Smooth muscle cell of the brain vasculature (primary cell): Measurements from ENCODE around the gene CCT6A.
"Not testable (repeated sequence)": the region's sequence is repeated elsewhere in the genome, so short reads cannot be mapped to it uniquely, and the experiment has no call there.

Experiments
- DNase-seq: peaks from one replicate; pipeline ENCODE4 v3.0.0-alpha.2; 2012; ENCODE audit warnings: low read depth, low spot score

CCT6A gene, protein sequence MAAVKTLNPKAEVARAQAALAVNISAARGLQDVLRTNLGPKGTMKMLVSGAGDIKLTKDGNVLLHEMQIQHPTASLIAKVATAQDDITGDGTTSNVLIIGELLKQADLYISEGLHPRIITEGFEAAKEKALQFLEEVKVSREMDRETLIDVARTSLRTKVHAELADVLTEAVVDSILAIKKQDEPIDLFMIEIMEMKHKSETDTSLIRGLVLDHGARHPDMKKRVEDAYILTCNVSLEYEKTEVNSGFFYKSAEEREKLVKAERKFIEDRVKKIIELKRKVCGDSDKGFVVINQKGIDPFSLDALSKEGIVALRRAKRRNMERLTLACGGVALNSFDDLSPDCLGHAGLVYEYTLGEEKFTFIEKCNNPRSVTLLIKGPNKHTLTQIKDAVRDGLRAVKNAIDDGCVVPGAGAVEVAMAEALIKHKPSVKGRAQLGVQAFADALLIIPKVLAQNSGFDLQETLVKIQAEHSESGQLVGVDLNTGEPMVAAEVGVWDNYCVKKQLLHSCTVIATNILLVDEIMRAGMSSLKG

DNA sequence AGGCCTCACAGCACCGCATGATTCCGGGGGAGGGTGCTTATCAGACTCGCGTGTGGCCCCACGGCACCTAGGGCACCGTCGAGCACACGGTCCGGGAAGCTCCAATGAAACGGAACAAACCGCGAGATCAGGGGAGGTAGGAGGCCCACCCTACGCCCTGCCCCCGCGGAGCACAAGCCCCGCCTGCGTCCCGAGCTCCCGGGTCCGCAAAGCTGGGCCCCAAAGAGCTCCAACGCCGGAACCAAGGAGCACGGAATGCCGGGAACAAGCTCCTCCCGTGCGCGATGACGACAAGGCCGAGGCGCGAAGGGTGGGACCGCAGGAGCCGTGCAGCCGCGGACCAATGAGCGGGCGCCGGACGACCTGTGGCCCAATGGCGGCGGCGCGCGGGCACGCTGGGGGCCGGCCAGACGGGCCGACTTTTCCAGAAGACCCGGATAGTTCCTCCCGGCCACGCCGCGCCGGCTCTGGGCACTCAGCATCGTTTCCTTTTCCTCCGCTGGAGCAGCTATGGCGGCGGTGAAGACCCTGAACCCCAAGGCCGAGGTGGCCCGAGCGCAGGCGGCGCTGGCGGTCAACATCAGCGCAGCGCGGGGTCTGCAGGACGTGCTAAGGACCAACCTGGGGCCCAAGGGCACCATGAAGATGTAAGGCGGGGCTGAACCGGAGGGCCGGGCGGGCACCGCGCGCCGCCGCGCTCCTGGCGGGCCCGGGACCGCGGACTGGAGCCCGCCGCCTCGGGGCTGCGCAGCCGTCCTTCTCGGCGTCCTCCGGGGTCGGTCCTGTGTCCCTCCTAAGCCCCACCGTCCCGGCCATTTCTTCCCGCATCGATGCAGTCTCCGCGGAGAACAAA lies at the start of gene CCT6A, which contains the start of gene PSPH:
CCT6A (plus strand) TSS at position 427 of the 853 bp plus-strand sequence; CDS start at position 511, 84 bp downstream.
PSPH (minus strand) TSS at position 106 of the 853 bp plus-strand sequence. CDS start 30,232 bp downstream, outside the sequence.
- peak; percentile 96 for DNase-seq

DNA sequence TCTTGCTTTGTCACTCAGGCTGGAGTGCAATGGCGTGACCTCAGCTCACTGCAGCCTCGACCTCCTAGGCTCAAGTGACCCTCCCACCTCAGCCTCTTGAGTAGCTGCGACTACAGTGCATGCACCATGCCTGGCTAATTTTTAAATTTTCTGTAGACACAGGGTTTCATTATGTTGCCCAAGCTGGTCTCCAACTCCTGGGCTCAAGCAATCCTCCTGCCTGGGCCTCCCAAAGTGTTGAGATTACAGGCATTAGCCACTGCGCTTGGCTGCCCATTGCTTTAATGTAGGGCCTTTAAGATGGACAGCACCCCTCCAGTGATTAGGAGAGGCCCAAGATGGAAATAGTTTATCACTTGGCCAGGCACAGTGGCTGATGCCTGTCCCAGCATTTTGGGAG lies 47.8 kb upstream of the CCT6A start:
- no peak for DNase-seq

DNA sequence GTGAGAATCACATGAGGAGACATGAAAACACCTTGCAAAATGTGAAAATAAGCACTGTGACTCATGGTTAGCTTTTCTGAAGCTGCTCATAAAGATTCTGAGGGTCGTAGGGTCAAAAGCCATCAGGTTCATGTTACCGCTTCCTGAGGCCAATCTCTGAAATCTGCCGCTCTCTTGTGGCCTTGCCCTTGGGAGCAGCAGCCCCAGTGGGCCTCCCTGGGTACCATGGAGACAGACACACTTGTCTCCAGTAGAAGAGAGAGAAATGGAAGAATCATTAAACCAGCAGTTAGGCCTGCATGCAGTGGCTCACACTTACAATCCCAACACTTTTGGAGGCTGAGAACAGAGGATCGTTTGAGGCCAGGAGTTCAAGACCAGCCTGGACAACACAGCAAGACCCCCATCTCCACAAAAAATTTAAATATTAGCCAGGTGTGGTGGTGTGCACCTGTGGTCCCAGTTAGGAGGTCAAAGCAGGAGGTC lies 44.4 kb upstream of the CCT6A start:
- DNase-seq: no peak

DNA sequence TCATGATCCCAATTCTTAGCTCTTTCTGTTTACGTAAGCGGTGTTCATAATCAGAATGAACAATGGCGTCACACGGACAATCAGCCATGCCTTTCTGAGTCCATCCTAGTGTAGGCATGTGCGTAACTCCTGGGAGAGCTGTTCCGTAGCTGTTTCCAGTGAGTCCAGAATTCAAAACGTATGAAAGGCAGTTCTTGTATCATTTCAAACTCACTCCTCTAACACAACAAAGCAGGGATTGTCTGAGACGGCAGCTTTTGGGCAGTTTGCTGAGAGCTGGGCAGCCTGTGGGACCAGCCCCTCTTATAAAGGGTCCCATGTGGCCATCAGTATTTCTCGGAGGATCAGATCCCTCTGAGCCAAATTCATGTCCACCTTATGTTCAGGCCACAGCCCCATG lies 43.7 kb upstream of the CCT6A start:
- no peak for DNase-seq

DNA sequence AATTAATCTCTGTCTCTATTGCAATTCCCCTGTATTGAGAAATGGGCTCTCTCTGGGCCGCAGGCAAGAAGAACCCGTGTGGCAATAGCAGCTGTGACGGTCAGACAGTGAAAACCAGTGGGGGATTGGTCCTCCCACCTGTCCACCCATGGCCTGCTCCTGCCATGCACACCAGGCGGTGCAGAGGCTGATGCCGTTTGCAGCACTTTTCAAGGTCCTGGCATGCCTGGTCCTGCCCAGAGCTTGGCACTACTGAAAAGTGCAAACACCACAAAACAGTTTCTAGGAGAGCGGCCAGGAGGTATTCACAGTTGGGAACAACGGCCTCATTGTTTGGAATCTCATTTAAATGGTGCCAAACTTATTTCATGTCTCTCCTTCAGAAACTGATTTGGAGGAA lies 41.9 kb upstream of the CCT6A start:
- DNase-seq: no peak

DNA sequence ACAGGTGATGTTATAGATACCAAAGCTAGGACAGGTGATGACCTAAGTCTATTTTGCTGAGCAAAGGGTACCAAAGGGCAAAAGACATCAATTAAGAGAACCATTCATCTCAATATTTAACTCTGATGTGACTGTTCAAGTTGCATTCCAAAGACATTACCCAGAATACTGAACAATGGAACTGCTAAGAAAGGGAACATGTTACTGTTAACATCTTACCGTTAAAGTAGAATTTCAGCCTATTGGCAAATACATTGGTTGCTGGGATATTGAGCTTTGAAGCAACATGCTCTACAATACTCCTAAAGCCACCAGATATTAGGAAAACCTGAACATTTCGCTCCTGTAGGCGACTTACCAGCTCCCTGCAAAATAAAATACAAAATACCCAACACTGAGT lies 34.5 kb upstream of the CCT6A start:
- DNase-seq: not testable (repeated sequence)

DNA sequence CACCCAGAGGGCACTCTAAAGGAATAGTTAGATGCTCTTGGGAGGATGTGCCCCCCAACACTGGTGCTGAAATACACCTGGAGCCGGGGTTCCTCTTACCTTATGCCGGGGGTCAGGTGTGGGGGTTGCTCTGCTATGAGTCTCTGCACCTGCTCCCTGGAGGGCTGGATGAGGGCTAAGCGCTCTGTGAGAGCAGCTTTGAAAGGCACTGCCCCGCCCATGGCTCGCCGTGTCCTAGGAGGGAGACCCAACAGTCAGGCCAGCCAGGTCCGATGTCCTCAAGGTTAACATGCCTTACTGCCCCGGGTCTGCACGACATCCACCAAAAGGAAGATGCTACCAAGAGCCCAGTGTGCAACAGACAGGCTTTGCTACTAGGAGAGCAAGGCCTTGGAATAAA lies 32.1 kb upstream of the CCT6A start:
- DNase-seq: no peak

DNA sequence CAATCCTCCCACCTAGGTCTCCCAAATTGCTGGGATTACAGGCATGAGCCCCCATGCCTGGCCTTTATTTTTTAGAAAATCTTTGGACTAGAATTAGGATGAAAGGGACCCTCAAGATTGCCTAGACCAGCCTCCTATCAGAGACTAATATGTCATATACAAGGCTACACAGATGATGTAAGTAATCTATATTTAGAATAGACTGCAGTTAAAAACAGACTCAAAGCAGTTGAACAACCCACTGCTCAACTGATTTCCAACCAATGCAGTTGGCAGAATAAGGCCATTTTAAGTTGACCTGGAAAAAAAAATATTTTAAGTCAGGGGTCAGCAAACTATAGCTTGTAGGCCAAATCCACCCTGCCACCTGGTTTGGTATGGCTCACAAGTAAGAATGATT lies 28.1 kb upstream of the CCT6A start:
- DNase-seq: no peak

DNA sequence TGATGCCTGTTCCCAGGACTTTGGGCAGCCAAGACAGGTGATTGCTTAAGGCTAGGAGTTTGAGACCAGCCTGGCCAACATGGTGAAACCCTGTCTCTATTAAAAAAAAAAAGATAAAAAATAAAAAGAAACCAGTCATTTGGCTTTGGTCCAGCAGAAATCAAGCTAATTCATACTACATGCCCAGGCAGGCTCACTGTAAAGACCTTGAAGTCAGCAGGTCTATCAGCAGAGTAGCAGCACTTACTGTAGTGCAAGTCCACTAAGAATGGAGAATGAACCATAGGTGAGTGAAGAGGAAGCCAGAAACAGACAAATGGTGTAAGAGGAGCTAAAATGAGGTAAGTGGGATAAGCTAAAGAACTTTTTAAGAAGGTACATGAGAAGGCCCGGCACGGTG lies 25.0 kb upstream of the CCT6A start:
- no peak for DNase-seq

DNA sequence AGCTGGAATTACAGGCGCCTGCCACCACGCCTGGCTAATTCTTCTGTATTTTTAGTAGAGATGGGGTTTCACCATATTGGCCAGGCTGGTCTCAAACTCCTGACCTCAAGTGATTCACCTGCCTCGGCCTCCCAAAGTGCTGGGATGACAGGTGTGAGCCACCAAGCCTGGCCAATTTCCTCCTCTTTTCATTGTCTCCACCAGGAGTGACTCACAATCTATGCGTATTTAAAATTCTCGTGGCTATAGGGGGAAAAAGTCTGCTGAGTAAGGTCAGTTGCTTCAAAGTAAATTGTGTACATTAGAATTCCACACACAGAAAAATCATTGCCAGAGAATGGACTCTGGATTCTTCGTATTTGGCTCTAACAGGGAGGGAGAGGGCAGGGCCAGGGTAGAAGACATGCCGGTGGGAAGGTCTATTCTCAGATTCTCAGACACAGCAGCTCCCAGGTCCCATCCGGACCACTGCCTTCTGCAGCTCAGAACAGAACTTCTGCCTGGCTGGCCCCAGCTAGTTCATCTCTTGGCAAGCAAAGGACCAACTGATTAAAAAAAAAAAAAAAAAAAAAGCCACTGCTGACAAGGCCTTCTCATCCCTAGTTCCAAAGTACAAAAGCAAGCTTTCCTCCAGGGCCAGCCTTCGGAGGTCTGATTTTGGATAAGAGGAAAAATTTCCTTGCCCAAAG lies 22.5 kb upstream of the CCT6A start:
- no peak for DNase-seq

DNA sequence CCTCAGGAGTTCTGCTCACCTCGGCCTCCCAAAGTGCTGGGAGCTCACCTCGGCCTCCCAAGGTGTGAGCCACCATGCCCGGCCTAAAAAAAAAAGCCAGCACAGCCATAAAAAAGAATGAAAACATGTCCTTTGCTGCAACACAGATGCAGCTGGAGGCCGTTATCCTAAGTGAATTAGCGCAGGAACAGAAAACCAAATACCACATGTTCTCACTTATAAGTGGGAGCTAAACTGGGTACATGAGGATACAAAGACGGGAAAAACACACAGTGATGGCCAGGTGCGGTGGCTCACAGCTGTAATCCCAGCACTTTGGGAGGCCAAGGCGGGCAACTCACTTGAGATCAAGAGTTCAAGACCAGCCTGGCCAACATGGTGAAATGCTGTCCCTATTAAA lies 21.2 kb upstream of the CCT6A start:
- DNase-seq: no peak

DNA sequence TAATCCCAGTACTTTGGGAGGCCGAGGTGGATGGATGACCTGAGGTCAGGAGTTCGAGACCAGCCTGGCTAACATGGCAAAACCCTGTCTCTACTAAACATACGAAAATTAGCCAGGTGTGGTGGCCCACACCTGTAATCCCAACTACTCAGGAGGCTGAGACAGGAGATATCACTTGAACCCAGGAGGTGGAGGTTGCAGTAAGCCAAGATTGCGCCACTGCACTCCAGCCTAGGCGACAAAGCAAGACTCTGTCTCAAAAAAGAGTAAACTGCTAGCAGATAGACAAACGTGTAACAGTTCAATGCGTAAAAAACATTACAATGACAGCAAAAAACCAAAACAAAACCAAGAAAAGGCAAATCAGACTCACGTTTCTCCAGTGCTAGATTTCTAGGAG lies 20.0 kb upstream of the CCT6A start:
- DNase-seq: not testable (repeated sequence)

DNA sequence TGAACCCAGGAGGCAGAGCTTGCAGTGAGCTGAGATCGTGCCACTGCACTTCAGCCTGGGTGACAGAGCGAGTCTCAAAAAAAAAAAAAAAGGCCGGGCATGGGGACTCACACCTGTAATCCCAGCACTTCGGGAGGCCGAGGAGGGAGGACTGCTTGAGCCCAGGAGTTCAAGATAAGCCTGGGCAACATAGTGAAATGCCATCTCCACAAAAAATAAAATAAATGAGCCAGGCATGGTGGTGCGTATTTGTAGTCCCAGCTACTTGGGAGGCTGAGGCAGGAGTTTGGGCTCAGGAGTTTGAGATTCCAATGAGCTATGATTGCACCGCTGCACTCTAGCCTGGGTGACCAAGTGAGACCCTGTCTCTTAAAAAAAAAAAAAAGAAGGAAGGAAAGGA lies 19.0 kb upstream of the CCT6A start:
- DNase-seq: not testable (repeated sequence)

DNA sequence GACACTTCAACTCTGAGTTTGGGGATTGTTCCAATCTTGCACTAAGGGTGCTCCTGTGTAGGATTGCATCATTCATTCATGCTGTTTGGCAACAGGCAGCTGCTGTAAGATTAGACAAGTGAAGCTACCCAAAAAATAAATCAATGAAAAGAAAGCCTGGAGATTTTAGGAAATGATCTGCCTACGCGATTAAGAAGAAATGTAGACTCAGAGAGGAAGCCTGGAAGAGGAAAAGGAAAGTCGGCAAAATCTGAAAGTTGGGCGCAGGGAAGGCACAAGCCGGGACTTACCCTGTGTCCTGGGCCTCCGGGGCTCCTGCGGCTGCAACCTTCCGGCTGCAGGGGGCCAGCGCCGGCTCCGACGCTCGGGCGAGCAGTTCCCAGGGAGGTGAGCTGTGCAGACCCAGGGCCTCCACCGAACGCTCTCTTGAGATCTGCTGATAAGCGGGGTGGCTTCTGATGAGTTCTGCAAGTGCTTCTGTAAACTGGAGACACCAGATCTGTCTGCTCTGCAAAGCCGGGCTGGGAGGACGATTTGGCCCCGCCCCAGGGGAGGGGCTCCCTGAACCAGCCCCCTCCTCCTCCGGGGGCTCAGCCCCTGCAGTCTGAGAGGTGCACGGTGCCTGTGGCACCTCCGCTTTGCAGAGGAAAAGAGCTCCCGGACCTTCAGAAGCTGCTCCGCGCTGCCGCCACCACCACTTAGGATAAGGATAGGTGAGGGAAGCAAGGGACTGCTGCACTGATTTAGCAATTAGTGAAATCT lies 17.7 kb upstream of the CCT6A start:
- no peak for DNase-seq

DNA sequence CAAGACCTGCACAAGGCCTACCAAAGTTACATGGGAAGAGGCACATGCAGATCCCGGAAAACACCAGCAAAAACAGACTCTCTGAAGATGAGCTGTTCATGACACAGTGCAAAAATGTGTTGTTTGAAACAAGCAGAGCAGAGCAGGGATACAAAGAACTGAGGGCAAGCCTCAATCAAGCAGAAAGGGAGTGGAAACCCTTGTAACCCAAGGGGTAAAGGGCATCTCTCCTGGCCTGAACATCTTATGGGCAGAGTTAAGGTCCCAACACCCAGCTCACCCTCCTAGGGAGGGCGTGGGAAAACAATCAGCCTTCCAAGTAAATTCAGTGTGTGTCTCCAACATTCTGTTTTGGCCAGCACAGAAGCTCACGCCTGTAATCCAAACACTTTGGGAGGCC lies 10.8 kb upstream of the CCT6A start:
- DNase-seq: no peak

DNA sequence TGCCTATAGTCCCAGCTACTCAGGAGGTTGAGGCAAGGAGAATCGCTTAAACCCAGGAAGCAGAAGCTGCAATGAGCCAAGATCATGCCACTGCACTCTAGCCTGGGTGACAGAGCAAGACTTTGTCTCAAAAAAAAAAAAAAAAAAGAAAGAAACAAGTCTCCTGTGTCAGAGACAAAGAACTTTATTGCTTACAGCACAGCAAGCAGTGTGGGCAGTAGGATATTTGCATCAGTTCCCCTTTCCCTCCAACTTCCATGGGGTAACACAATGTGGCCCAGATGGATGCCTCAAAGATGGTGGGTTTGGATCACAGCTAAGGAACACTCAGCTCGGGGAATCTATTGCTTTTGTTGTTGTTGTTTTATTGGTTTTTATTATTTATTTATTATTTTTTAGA lies 5.8 kb upstream of the CCT6A start:
- not testable (repeated sequence) for DNase-seq

DNA sequence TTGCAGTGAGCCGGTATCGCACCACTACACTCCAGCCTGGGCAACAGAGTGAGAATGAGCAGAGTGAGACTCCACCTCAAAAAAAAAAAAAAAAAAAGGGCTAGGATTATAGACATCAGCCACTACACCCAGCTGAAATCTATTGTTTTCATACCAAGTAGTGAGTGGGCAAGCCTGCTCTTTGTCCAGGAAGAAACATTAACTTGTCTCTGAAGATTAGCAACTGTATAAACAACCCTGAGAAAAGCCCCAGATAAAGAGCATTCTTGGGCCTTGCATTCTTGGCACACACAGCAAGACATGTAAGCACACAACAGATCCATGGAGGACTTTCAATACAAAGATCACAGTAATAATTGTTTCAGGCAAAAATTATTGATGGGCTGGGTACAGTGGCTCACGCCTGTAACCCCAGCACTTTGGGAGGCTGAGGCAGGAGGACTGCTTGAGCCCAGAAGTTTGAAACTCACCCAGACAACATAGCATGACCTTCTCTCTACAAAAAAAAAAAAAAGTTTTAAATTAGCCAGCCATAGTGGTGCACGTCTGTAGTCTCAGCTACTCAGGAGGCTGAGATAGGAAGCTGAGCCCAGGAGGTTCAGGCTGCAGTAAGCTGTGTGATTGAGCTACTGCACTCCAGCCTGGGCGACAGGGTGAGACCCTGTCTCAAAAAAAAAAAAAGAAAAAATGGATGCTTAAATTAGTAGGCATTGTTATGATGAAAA lies 4.7 kb upstream of the CCT6A start:
- no peak for DNase-seq

DNA sequence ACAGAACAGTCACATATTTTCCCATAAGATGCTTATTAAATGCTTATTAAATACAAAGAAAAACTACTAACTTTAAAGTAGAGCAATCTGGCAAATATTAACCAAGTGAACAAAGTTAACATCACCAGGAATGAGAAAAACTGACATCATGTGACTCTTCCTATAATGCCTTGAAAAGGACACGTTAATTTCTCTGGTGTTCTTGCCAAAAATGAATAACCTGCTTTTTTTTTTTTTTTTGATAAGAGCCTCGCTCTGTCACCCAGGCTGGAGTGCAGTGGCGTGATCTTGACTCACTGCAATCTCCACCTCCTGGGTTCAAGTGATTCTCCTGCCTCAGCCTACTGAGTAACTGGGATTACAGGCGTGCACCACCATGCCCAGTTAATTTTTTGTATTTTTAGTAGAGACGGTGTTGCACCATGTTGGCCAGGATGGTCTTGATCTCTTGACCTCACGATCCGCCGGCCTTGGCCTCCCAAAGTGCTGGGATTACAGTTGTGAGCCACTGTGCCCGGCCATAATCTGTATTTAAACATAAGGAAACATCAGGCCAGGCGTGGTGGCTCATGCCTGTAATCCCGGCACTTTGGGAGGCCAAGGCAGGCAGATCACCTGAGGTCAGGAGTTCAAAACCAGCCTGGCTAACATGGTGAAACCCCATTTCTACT lies 4.0 kb upstream of the CCT6A start:
- not testable (repeated sequence) for DNase-seq

DNA sequence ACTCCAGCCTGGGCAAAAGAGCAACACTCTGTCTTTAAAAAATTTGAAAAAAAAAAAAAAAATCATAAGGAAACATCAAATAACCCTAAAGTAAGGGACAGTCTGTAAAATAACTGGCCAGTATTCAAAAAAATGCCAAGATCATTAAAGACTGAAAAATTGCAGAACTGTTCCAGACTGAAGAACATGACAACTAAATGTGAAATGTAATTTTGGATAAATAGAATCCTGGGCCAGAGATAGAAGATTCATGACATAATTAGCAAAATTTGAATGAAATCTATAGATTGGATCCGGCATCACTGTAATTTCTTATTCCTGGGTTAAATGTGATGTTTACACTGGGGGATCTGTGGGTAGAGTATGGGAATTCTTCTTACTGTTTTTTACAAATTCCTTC lies 3.3 kb upstream of the CCT6A start:
- no peak for DNase-seq

DNA sequence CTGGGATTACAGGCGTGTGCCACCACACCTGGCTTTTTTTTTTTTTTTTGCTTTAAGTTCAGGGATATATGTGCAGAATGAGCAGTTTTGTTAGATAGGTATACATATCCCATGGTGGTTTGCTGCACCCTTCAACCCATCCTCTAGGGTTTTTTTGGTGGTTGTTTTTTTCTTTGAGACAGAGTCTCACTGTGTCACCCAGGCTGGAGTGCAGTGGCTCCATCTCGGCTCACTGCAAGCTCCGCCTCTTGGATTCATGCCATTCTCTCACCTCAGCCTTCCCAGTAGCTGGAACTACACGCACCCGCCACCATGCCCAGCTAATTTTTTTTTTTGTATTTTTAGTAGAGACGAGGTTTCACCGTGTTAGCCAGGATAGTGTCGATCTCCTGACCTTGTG lies 2.8 kb upstream of the CCT6A start:
- not testable (repeated sequence) for DNase-seq
